ENCODE results near the gene NRTN. TPM values are rescaled to one million over a fixed set of nuclear protein-coding genes. Genes with fewer than 3 reads are reported as not detected.

NRTN gene
- total RNA-seq, 6 donors from 2014 or later: 0.77 to 13.3 (median 4.5) TPM

GRCh38 chr19:5820785-5821184 is 15.9 kb downstream of the NRTN start:
- Histone ChIP-seq H3K36me3 (no peaks in the 10 kb centered on the region), H3K27me3 (no peaks in the 10 kb centered on the region), H3K27ac (no peak overlapping the region), H3K4me1 (peaks cover 0 to 9% (median 2%) of the 10 kb centered on the region in 4 donors), H3K4me3 (no peak overlapping the region), H3K9me3 (no peaks in the 10 kb centered on the region)
- WGBS, 2 donors: 60 to 69% methylated on average over 6 of the region's 6 CpGs
- ATAC-seq (ENCODE audit: low FRiP score in 2 of 2) (no peak), DNase-seq (no peak)
- TF ChIP-seq POLR2A (IDR thresholded peaks at IDR 0.05): no peak
- no peak for TF ChIP-seq EP300 (IDR thresholded peaks at IDR 0.05)
- no peak for TF ChIP-seq POLR2AphosphoS5 (IDR thresholded peaks at IDR 0.05)
- no peak for TF ChIP-seq CTCF (IDR thresholded peaks at IDR 0.05)

DNA sequence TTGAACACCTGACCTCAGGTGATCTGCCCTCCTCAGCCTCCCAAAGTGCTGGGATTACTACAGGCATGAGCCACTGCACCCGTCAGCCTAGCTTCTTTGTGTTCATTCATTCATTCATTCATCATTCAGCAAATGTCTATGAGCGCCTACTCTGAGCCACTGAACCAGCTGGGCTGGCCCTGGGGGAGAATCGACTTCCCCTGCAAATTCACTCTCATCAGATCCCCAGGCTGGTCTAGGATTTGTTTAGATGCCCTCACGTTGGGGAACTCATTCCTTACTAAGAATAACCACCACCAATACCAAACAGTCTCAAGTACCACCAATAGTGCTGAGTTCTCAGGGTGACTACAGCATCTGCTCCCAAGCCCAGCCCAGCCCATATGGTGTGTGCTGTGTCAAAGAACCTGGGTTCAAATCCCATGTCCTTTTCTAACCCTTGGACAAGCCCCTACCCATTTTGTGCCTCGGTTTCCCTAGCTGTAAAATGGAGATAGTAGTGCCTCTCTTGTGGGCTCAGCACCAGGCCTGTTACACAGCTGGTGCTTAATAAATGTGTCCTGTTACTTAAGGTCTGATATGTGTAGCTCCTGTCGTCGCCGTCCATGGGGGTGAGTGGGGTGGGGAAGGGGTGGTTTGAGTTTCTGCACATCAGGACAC is 16.8 kb downstream of the NRTN start:
- Histone ChIP-seq H3K36me3 (no peaks in the 10 kb centered on the region), H3K27ac (no peak overlapping the region), H3K27me3 (no peaks in the 10 kb centered on the region), H3K4me1 (peaks cover 0 to 13% (median 2%) of the 10 kb centered on the region in 4 donors), H3K4me3 (no peak overlapping the region), H3K9me3 (no peaks in the 10 kb centered on the region)
- 62 to 68% methylated on average over 8 of the region's 8 CpGs for WGBS, 2 donors
- no peak for DNase-seq
- no peak for ATAC-seq (ENCODE audit: low FRiP score in 2 of 2)
- TF ChIP-seq POLR2A (IDR thresholded peaks at IDR 0.05) (no peak), POLR2AphosphoS5 (IDR thresholded peaks at IDR 0.05) (no peak), CTCF (IDR thresholded peaks at IDR 0.05) (no peak), EP300 (IDR thresholded peaks at IDR 0.05) (no peak)

DNA sequence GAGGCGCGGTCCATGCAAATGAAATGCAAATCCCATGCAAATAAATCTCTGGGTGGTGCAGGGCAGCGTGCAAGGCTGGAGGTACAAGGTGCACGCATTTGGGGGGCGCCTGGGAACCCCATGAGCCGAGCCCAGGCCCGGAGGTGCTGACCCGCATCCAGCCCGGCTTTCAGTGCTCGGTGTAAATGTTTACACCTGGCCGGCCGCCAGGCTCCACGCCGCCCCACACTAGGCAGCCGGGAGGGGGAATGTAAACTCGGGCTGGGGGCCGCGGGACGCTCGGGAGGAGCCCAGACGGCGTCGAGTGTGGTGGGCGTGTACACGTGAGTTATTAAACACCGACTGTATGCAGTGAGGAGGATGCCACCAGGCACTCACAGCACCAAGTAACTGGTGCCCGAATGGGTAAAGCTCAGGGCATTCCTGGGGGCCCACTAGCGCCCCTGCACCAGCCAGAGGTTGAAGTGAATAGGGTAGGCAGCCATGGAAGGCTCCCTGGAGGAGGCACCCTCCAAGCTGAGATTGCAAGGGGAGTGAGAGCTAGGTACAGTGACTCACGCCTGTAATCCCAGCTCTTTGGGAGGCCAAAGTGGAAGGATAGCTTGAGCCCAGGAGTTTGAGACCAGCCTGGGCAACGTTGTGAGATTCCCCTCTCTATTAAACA is 17.4 kb downstream of the NRTN start:
- ATAC-seq (ENCODE audit: low FRiP score in 2 of 2) (no peak), DNase-seq (peak in 1 of 2 donors; percentile 84)
- no peak for TF ChIP-seq POLR2A (IDR thresholded peaks at IDR 0.05)
- TF ChIP-seq POLR2AphosphoS5 (IDR thresholded peaks at IDR 0.05): no peak
- no peak for TF ChIP-seq CTCF (IDR thresholded peaks at IDR 0.05)
- TF ChIP-seq EP300 (IDR thresholded peaks at IDR 0.05): no peak
- Histone ChIP-seq H3K4me1 (peaks cover 0 to 20% (median 5%) of the 10 kb centered on the region in 4 donors), H3K27ac (no peak overlapping the region), H3K4me3 (no peak overlapping the region), H3K27me3 (no peaks in the 10 kb centered on the region), H3K9me3 (no peaks in the 10 kb centered on the region), H3K36me3 (no peaks in the 10 kb centered on the region)
- 46 to 51% methylated on average over 14 to 30 of the region's 30 CpGs for WGBS, 2 donors

DNA sequence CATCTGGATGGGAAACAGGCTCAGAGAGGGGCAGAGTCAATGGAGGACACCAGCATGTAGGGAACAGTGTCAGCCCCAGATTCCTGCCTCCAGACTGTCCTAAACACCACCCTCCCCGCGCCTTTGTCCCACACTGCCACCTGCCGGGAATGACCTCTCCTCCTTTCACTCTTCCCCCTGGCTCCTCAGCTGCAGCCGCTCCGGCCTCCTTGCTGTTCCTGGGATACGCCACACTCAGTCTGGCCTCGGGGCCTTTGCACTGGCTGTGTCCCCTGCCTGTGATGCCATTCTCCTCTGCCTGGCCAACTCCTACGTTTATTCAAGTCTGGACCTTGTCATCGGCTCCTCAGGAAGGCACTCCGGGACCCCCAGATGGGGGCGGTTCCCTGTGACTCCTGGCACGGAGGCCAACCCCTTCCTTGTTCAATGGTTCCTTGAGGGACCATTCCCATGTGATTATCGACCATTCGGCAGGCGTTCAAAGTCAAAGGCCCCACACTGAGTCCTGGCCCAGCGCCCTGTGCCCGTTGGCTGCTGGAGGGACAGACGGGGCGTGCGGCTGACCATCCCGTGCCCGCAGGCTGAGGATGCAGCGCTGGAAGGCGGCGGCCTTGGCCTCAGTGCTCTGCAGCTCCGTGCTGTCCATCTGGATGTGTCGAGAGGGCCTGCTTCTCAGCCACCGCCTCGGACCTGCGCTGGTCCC is 18.9 kb downstream of the NRTN start:
- no peak overlapping the region for H3K27ac ChIP-seq
- WGBS, 2 donors: 80 to 91% methylated on average over 8 to 30 of the region's 30 CpGs
- H3K4me3 ChIP-seq: no peak overlapping the region
- ATAC-seq (ENCODE audit: low FRiP score in 2 of 2): no peak
- peak; percentile 28 to 81 for DNase-seq
- H3K36me3 ChIP-seq: no peaks in the 10 kb centered on the region
- peak in 2 of 6 experiments; percentile 11 to 24 for TF ChIP-seq CTCF (IDR thresholded peaks at IDR 0.05)
- no peak for TF ChIP-seq POLR2A (IDR thresholded peaks at IDR 0.05)
- no peak for TF ChIP-seq POLR2AphosphoS5 (IDR thresholded peaks at IDR 0.05)
- no peak for TF ChIP-seq EP300 (IDR thresholded peaks at IDR 0.05)
- peaks cover 3 to 34% (median 13%) of the 10 kb centered on the region in 4 donors for H3K4me1 ChIP-seq
- no peaks in the 10 kb centered on the region for H3K9me3 ChIP-seq
- H3K27me3 ChIP-seq: no peaks in the 10 kb centered on the region
